Astrocyte of the cerebellum (primary cell): ENCODE results near the gene GGN.

Source experiments
- DNase-seq: peaks from one replicate; pipeline ENCODE4 v3.0.0-alpha.2; 2011; ENCODE audit warnings: low read depth
- H3K4me3 ChIP-seq: 2 replicates; pipeline ENCODE4 v1.5.1; 2011; ENCODE audit warnings: mild to moderate bottlenecking, low read depth, low read length, moderate library complexity
- in situ Hi-C: cut with HindIII; loops from 2 replicates; pipeline ENCODE4 v1.10.0; 2017; ENCODE audit warnings: low sequenced_read_pairs
- TF ChIP-seq, protein P1 (sequence below): IDR thresholded peaks from 2 replicates; pipeline ENCODE4 v1.5.1; 2012; ENCODE audit warnings: low read length, low read depth, moderate library complexity, mild to moderate bottlenecking; ENCODE audit errors: missing control alignments

Gene GGN

GRCh38 chr19:38386971-38387549 is 774 bp downstream of the GGN start:
- TF ChIP-seq, protein P1, sequence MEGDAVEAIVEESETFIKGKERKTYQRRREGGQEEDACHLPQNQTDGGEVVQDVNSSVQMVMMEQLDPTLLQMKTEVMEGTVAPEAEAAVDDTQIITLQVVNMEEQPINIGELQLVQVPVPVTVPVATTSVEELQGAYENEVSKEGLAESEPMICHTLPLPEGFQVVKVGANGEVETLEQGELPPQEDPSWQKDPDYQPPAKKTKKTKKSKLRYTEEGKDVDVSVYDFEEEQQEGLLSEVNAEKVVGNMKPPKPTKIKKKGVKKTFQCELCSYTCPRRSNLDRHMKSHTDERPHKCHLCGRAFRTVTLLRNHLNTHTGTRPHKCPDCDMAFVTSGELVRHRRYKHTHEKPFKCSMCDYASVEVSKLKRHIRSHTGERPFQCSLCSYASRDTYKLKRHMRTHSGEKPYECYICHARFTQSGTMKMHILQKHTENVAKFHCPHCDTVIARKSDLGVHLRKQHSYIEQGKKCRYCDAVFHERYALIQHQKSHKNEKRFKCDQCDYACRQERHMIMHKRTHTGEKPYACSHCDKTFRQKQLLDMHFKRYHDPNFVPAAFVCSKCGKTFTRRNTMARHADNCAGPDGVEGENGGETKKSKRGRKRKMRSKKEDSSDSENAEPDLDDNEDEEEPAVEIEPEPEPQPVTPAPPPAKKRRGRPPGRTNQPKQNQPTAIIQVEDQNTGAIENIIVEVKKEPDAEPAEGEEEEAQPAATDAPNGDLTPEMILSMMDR = no peak
- H3K4me3 ChIP-seq = peak overlapping the region; percentile 81
- no peak for DNase-seq
- in situ Hi-C loops = no loop called here

GRCh38 chr19:38386300-38386970 is 1.4 kb downstream of the GGN start:
- TF ChIP-seq, protein P1 = no peak
- no peak overlapping the region for H3K4me3 ChIP-seq
- in situ Hi-C loops = no loop called here
- no peak for DNase-seq

GRCh38 chr19:38385804-38386257 is 2.0 kb downstream of the GGN start:
- TF ChIP-seq, protein P1 = no peak
- H3K4me3 ChIP-seq = no peak overlapping the region
- in situ Hi-C loops = no loop called here
- DNase-seq = no peak

DNA sequence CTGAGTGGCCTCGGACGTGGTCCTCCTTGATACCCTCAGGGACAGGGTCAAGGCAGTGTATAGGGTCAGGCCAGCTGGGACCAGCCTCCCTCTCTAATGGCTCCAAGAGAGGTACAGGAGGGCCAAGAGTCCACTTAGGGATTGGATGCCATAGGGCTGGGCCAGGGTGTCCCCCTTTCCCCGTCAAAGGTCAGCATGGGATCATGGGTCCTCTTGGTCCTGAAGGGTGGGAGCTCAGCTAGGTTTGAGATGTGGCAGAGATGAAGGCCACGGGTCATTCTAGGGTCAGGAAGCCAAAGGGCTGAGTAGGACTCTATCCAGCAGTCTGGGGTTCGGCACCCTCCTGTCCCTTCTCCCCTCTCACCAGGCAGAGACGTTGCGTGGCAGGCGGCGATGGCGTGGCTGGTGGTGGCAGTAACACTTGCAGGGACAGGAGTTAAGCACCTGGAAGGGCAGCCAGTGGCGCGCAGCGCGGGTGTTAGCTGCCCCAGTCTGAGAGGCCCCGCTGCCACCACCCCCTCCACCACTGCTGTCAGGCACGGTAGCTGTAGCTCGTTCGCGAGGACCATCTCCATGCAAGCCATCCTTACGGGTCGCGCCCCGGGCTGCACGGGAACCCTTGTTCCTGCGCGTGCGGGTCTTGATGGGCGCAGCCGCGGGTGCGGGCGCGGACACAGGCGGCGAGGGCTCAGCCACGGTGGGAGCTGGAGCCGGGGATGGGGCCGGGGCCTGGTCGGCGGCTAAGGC is 2.6 kb downstream of the GGN start:
- DNase-seq = no peak
- in situ Hi-C loops = no loop called here
- TF ChIP-seq, protein P1 = no peak
- H3K4me3 ChIP-seq = no peak overlapping the region

DNA sequence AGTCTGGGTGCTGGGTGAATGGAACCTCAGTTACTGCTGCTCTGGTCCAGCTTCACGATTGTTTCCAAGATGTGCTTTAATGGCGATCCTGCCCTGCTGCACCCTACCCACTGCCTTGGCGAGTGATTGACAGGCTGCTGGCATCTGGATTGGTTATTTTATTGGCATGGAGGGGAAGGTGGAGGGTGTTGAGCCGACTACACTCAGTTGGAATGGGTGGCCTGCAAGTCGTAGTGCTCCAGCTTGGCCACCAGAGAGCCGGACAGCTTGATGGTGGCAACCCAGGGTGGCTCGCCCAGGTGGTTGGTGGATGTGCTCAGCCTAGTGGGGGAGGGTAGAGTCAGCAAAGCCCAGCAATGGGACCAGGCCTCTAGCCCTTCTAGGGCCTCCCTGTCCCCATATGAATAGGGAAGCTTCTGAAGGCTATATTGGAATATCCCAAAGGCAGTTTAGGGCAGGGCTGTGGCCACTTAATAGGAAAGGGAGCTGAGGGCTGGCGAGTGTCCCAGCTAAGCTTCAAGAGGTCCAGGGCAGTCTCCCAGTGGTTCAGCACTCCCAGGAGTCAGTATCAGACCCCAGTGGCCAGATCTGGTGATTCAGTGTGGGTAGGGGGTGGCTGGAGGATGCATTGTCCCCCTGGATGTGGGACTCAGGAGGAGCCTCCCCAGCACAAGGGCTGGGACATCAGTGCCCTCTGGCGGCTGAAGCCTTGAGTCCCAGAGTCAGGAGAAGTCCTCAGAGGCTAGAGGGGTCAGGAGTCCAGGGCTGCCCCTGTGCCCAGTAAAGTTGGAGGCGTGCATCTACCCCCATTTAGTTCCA is 3.4 kb downstream of the GGN start:
- TF ChIP-seq, protein P1 = peak; percentile 65
- no peak overlapping the region for H3K4me3 ChIP-seq
- in situ Hi-C loops = no loop called here
- no peak for DNase-seq

DNA sequence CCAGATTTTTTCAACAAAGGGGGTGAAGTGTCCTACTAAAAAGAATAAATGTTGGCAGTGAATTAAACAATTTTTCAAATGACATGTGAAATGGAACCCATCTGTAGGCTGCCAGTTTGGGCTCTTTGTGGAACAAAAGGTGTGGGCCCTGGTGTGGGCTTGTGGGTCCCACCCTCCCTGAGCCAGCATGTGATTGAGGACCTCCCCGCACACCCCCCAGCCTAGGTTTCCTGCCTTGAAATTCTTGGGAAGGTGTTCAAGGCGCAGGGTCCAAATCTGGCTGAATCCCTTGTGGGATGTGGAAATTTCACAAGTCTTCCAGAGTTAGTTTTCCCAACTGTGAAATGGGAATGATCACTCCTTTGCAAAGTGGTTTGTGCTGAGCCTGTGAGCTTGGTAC is 4.1 kb downstream of the GGN start:
- in situ Hi-C loops = no loop called here
- H3K4me3 ChIP-seq = no peak overlapping the region
- TF ChIP-seq, protein P1 = no peak
- no peak for DNase-seq
